DOHH2 (cell line): ENCODE results near the gene ICAM1.

Experiments used
- EZH2phosphoT487 ChIP-seq: fragments of 200-600 bp; sonication (generic); IDR thresholded peaks from 2 replicates; pipeline ENCODE4 v1.6.1; 2017; ENCODE audit warnings: borderline replicate concordance, mild to moderate bottlenecking, antibody characterized with exemption, low read length, moderate library complexity, mixed read lengths
- TF ChIP-seq, protein P1 (sequence below): fragments of 200-600 bp; sonication (generic); IDR thresholded peaks from one replicate; pipeline ENCODE4 v1.5.1; 2014; ENCODE audit warnings: antibody characterized with exemption, mild to moderate bottlenecking, low read depth, low read length; ENCODE audit not compliant: poor library complexity, severe bottlenecking

DNA sequence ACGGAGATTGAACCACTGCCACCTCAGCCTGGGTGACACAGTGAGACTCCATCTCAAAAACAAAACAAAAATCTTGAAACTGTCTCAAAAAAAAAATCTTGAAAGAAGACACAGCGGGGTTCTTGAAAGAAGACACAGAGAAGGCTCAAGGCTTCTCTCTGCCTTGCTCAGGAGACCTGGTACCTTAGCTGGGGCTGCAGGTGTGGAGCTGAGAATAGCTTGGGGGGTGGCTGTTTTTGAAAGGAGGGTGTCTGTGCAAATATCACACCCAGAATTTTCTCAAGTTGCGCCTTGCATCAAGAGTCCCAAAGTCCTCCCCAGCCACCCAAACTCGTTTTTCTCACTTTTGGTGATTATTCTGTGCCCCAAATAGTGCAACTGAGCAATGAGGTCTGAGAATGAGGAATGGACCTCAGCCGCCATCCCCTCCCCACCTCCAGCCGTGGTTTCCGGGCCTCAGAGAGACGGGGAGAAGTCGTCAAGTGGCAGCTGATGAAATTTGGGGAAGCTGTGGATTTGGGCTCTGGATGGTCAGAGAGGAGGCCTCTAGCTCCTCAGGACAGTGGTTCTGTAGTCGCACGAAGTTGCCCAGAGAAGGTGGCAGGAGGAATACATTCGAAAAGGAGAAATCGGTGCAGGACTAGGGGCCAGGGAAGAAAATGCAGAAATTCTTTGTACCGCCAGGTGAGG is 48.6 kb upstream of the ICAM1 start:
- TF ChIP-seq, protein P1, sequence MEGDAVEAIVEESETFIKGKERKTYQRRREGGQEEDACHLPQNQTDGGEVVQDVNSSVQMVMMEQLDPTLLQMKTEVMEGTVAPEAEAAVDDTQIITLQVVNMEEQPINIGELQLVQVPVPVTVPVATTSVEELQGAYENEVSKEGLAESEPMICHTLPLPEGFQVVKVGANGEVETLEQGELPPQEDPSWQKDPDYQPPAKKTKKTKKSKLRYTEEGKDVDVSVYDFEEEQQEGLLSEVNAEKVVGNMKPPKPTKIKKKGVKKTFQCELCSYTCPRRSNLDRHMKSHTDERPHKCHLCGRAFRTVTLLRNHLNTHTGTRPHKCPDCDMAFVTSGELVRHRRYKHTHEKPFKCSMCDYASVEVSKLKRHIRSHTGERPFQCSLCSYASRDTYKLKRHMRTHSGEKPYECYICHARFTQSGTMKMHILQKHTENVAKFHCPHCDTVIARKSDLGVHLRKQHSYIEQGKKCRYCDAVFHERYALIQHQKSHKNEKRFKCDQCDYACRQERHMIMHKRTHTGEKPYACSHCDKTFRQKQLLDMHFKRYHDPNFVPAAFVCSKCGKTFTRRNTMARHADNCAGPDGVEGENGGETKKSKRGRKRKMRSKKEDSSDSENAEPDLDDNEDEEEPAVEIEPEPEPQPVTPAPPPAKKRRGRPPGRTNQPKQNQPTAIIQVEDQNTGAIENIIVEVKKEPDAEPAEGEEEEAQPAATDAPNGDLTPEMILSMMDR: no peak
- TF ChIP-seq EZH2phosphoT487: no peak
